Measurements from ENCODE around the gene PCDHGA8.
"Not testable (repeated sequence)": the region's sequence is repeated elsewhere in the genome, so short reads cannot be mapped to it uniquely, and the experiment has no call there.

DNA sequence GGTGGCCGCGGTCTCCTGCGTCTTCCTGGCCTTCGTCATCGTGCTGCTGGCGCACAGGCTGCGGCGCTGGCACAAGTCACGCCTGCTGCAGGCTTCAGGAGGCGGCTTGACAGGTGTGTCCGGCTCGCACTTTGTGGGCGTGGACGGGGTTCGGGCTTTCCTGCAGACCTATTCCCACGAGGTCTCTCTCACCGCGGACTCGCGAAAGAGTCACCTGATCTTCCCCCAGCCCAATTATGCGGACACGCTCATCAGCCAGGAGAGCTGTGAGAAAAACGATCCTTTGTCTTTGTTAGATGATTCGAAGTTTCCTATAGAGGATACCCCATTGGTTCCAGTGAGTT lies 22.8 kb downstream of the PCDHGA8 start:
- TF ChIP-seq, protein P1, sequence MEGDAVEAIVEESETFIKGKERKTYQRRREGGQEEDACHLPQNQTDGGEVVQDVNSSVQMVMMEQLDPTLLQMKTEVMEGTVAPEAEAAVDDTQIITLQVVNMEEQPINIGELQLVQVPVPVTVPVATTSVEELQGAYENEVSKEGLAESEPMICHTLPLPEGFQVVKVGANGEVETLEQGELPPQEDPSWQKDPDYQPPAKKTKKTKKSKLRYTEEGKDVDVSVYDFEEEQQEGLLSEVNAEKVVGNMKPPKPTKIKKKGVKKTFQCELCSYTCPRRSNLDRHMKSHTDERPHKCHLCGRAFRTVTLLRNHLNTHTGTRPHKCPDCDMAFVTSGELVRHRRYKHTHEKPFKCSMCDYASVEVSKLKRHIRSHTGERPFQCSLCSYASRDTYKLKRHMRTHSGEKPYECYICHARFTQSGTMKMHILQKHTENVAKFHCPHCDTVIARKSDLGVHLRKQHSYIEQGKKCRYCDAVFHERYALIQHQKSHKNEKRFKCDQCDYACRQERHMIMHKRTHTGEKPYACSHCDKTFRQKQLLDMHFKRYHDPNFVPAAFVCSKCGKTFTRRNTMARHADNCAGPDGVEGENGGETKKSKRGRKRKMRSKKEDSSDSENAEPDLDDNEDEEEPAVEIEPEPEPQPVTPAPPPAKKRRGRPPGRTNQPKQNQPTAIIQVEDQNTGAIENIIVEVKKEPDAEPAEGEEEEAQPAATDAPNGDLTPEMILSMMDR (IDR thresholded peaks at IDR 0.05): not testable (repeated sequence)
- not testable (repeated sequence) for TF ChIP-seq POLR2A (IDR thresholded peaks at IDR 0.05)
